Endodermal cell (in vitro differentiated cells): Measurements from ENCODE around the gene SLC29A1. TPM values are rescaled to one million over a fixed set of nuclear protein-coding genes. Genes with fewer than 3 reads are reported as not detected.
A peak's percentile ranks its signal among the peaks of the same experiment; 100 is the strongest.
"Not testable (repeated sequence)": the region's sequence is repeated elsewhere in the genome, so short reads cannot be mapped to it uniquely, and the experiment has no call there.

Source experiments
- DNase-seq: peaks from one replicate; pipeline ENCODE4 v3.0.0-alpha.2; 2017
- H3K27ac ChIP-seq: 2 replicates; pipeline ENCODE4 v1.5.1; 2013; ENCODE audit warnings: mild to moderate bottlenecking, low read depth, low read length, moderate library complexity
- H3K27me3 ChIP-seq: 2 replicates; pipeline ENCODE4 v1.6.1; 2013; ENCODE audit warnings: mild to moderate bottlenecking, low read length, moderate library complexity; ENCODE audit not compliant: insufficient read depth, control insufficient read depth, poor library complexity, severe bottlenecking
- H3K36me3 ChIP-seq: 2 replicates; pipeline ENCODE4 v1.7.0; 2013; ENCODE audit warnings: mild to moderate bottlenecking, low read length, moderate library complexity; ENCODE audit not compliant: control insufficient read depth, insufficient read depth
- H3K4me1 ChIP-seq: one replicate; pipeline ENCODE4 v1.7.0; 2013; ENCODE audit warnings: low read length; ENCODE audit not compliant: control insufficient read depth, insufficient read depth
- H3K4me3 ChIP-seq: 2 replicates; pipeline ENCODE4 v1.5.1; 2013; ENCODE audit warnings: mild to moderate bottlenecking, low read length, moderate library complexity
- H3K9ac ChIP-seq: 2 replicates; pipeline ENCODE4 v1.6.1; 2013; ENCODE audit warnings: mild to moderate bottlenecking, low read length, moderate library complexity; ENCODE audit not compliant: poor library complexity, severe bottlenecking; ENCODE audit errors: extremely low read depth
- H3K9me3 ChIP-seq: 2 replicates; pipeline ENCODE4 v1.6.1; 2013; ENCODE audit warnings: mild to moderate bottlenecking, low read length, moderate library complexity; ENCODE audit not compliant: control insufficient read depth
- H3K27ac Mint-ChIP-seq: 2 replicates; pipeline ENCODE4 v1.8.0; 2020; ENCODE audit warnings: mixed read lengths
- H3K27me3 Mint-ChIP-seq: 2 replicates; pipeline ENCODE4 v1.8.0; 2021; ENCODE audit warnings: mild to moderate bottlenecking, mixed read lengths; ENCODE audit not compliant: insufficient read depth
- H3K36me3 Mint-ChIP-seq: 2 replicates; pipeline ENCODE4 v1.8.0; 2020; ENCODE audit warnings: low read depth, mixed read lengths
- H3K4me1 Mint-ChIP-seq: 2 replicates; pipeline ENCODE4 v1.8.0; 2020; ENCODE audit warnings: mixed read lengths
- H3K4me3 Mint-ChIP-seq: 2 replicates; pipeline ENCODE4 v1.8.0; 2020; ENCODE audit warnings: mild to moderate bottlenecking, moderate library complexity, mixed read lengths
- H3K9me3 Mint-ChIP-seq: 2 replicates; pipeline ENCODE4 v1.8.0; 2020; ENCODE audit warnings: mild to moderate bottlenecking, mixed read lengths
- WGBS, 2 experiments: methylation state at CpG; one replicate each; pipeline versions ENCODE4 v1.1.5 to v1.1.7; 2013; ENCODE audit warnings: missing lambda C conversion rate in 2 of 2, mixed read lengths in 1 of 2; ENCODE audit not compliant: insufficient coverage in 1 of 2, insufficient read length in 1 of 2; 5-methylcytosine and 5-hydroxymethylcytosine counted together
- total RNA-seq, 2 donors: library from RNA; stranded (reverse); fragmentation: NEBNext Ultra II Directional in 1 of 2; extraction: Animal tissue kit (Norgen Biotek cat#: 25700) in 1 of 2; gene quantifications; 2 replicates in 1 of 2; 3 replicates in 1 of 2; pipeline ENCODE4 v1.2.1, GENCODE V29; 2021
- TF ChIP-seq, protein P1 (sequence below): fragments of 200-600 bp; sonication (generic); conservative IDR thresholded peaks from 2 replicates; pipeline ENCODE4 v1.5.0; 2021; ENCODE audit warnings: antibody characterized with exemption, mild to moderate bottlenecking

The SLC29A1 gene
- total RNA-seq, 2 donors from 2014 or later: 129 to 155 TPM

DNA sequence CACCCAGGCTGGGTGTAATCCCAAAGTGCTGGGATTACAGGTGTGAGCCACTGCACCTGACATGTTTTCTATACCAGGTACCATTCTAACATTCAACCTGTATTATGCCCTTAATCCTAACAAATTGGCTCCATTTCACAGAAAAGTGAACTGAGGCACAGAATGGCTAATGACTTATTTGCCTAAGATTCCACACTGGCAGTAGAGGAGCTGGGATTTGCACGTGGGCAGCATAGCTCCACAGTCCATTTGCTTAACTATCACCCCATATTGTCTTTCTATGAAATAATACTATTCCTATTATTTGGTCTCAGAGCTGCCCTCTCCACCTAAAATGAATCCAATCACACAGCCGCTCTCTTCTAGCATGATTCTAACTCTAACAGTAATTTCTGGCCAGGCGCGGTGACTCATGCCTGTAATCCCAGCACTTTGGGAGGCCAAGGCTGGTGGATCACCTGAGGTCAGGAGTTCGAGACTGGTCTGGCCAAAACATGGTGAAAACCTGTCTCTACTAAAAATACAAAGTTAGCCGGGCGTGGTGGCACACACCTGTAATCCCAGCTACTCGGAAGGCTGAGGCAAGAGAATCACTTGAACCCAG, 30.0 kb upstream of the SLC29A1 start:
- Mint-ChIP-seq H3K4me1 (peaks cover 15% of the 10 kb centered on the region), H3K4me3 (no peak overlapping the region), H3K36me3 (no peaks in the 10 kb centered on the region), H3K9me3 (no peaks in the 10 kb centered on the region), H3K27me3 (no peaks in the 10 kb centered on the region), H3K27ac (no peak overlapping the region)
- no peak for DNase-seq
- no peaks in the 10 kb centered on the region for H3K27me3 ChIP-seq
- TF ChIP-seq, protein P1, sequence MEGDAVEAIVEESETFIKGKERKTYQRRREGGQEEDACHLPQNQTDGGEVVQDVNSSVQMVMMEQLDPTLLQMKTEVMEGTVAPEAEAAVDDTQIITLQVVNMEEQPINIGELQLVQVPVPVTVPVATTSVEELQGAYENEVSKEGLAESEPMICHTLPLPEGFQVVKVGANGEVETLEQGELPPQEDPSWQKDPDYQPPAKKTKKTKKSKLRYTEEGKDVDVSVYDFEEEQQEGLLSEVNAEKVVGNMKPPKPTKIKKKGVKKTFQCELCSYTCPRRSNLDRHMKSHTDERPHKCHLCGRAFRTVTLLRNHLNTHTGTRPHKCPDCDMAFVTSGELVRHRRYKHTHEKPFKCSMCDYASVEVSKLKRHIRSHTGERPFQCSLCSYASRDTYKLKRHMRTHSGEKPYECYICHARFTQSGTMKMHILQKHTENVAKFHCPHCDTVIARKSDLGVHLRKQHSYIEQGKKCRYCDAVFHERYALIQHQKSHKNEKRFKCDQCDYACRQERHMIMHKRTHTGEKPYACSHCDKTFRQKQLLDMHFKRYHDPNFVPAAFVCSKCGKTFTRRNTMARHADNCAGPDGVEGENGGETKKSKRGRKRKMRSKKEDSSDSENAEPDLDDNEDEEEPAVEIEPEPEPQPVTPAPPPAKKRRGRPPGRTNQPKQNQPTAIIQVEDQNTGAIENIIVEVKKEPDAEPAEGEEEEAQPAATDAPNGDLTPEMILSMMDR: no peak
- WGBS, 2 experiments: 93 to 96% methylated on average over 7 to 8 of the region's 8 CpGs
- H3K9ac ChIP-seq: no peak overlapping the region
- H3K9me3 ChIP-seq: no peaks in the 10 kb centered on the region
- H3K27ac ChIP-seq: no peak overlapping the region
- H3K4me1 ChIP-seq: no peaks in the 10 kb centered on the region
- no peak overlapping the region for H3K4me3 ChIP-seq
- no peaks in the 10 kb centered on the region for H3K36me3 ChIP-seq

DNA sequence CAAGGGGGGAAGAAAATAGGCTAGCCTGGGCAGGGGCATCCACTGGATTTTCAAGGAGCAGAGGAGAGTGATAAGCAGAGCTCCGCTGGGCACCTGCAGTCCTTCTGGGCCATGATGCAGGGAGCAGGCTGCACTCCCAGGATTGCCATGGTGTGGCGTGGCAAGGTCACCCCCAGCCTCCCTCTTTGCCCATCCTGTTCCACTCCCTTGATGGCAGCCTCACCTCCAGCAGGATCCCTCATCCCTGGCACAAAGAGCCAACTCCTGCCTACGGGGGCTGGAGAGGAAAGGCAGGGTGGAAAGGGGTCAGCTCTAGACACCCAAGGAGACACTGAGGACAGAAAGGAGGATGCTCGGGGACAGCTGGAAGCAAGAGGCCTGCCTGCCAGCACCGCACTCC, 29.1 kb upstream of the SLC29A1 start:
- TF ChIP-seq, protein P1: no peak
- H3K27ac ChIP-seq: no peak overlapping the region
- H3K4me1 Mint-ChIP-seq: peaks cover 14% of the 10 kb centered on the region
- no peaks in the 10 kb centered on the region for H3K36me3 ChIP-seq
- H3K4me3 Mint-ChIP-seq: no peak overlapping the region
- H3K27ac Mint-ChIP-seq: no peak overlapping the region
- no peaks in the 10 kb centered on the region for H3K27me3 Mint-ChIP-seq
- peak; percentile 35 for DNase-seq
- H3K9me3 Mint-ChIP-seq: no peaks in the 10 kb centered on the region
- no peaks in the 10 kb centered on the region for H3K36me3 Mint-ChIP-seq
- H3K4me1 ChIP-seq: no peaks in the 10 kb centered on the region
- no peaks in the 10 kb centered on the region for H3K27me3 ChIP-seq
- no peaks in the 10 kb centered on the region for H3K9me3 ChIP-seq
- H3K4me3 ChIP-seq: no peak overlapping the region
- no peak overlapping the region for H3K9ac ChIP-seq
- 81 to 100% methylated on average over 3 to 5 of the region's 5 CpGs for WGBS, 2 experiments

DNA sequence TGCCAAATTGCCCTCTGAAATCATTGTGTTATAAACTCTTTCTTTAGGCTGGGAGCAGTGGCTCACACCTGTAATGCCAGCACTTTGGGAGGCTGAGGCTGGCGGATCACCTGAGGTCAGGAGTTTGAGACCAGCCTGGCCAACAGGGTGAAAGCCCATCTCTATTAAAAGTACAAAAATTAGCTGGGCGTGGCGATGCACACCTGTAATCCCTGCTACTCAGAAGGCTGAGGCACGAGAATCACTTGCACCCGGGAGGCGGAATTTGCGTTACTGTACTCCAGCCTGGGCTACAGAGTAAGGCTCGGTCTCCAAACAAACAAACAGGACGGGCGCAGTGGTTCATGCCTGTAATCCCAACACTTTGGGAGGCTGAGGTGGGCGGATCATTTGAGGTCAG, 27.0 kb upstream of the SLC29A1 start:
- not testable (repeated sequence) for H3K27ac Mint-ChIP-seq, DNase-seq, H3K36me3 Mint-ChIP-seq, H3K27ac ChIP-seq, H3K27me3 ChIP-seq, H3K9me3 Mint-ChIP-seq, H3K4me3 ChIP-seq, H3K27me3 Mint-ChIP-seq, H3K9ac ChIP-seq, H3K4me3 Mint-ChIP-seq, H3K4me1 ChIP-seq, H3K36me3 ChIP-seq, H3K9me3 ChIP-seq
- H3K4me1 Mint-ChIP-seq: peaks cover 21% of the 10 kb centered on the region
- 94 to 96% methylated on average over 11 of the region's 11 CpGs for WGBS, 2 experiments

DNA sequence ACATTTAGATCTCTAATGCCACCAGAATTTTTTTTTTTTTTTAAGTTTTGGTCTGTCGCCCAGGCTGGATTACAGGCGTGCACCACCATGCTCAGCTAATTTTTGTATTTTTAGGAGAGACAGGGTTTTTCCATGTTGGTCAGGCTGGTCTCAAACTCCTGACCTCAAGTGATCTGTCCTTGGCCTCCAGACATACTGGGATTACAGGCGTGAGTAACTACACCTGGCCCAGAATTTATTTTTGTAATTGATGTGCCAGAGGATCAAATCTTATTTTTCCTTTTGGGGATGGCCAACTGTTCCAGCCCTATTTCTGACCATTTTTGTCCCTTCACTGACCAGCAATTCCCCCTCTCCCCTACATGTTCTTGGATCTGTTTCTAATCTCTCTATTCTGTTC, 24.7 kb upstream of the SLC29A1 start:
- H3K27me3 Mint-ChIP-seq: no peaks in the 10 kb centered on the region
- no peaks in the 10 kb centered on the region for H3K36me3 Mint-ChIP-seq
- peaks cover 31% of the 10 kb centered on the region for H3K4me1 Mint-ChIP-seq
- Histone ChIP-seq H3K27ac (no peak overlapping the region), H3K4me1 (peaks cover 22% of the 10 kb centered on the region), H3K36me3 (no peaks in the 10 kb centered on the region), H3K4me3 (no peak overlapping the region), H3K27me3 (no peaks in the 10 kb centered on the region), H3K9me3 (no peaks in the 10 kb centered on the region), H3K9ac (no peak overlapping the region)
- 93 to 97% methylated on average over 2 to 3 of the region's 3 CpGs for WGBS, 2 experiments
- TF ChIP-seq, protein P1: no peak
- no peak overlapping the region for H3K4me3 Mint-ChIP-seq
- no peaks in the 10 kb centered on the region for H3K9me3 Mint-ChIP-seq
- H3K27ac Mint-ChIP-seq: peak overlapping the region; percentile 1
- no peak for DNase-seq
